Measurements from ENCODE around the gene S100A6. TPM values are rescaled to one million over a fixed set of nuclear protein-coding genes. Genes with fewer than 3 reads are reported as not detected.

The S100A6 gene
- total and polyA plus RNA-seq, 12 donors: 237 to 2,261 (median 309) TPM

- no peak for TF ChIP-seq CTCF (IDR thresholded peaks at IDR 0.05)
- DNase-seq: no peak
- Histone ChIP-seq H3K36me3 (peaks cover 0 to 12% (median 0%) of the 10 kb centered on the region in 9 donors), H3K4me1 (peaks cover 12 to 86% (median 23%) of the 10 kb centered on the region in 9 donors), H3K27ac (peak overlapping the region in 5 of 10 donors; percentile 9 to 84 (median 42)), H3K9me3 (no peaks in the 10 kb centered on the region), H3K4me3 (no peak overlapping the region), H3K27me3 (no peaks in the 10 kb centered on the region)
- intact Hi-C loops (cut with DNase I): no loop called here
- ATAC-seq: no peak
- 75 to 79% methylated on average over 13 of the region's 13 CpGs for WGBS, 2 donors
Observed at GRCh38 chr1:153541641-153542590, 6.1 kb upstream of the S100A6 start.

GRCh38 chr1:153540394-153541361 is 4.9 kb upstream of the S100A6 start, which contains the start of gene S100A5:
TSS of gene S100A5 (minus strand) at chr1:153540934. CDS start at chr1:153540191, 743 bp downstream.
- intact Hi-C loops (cut with DNase I): no loop called here
- no peak for DNase-seq
- WGBS, 2 donors: 83 to 90% methylated on average over 11 of the region's 11 CpGs
- Histone ChIP-seq H3K36me3 (peaks cover 0 to 12% (median 0%) of the 10 kb centered on the region in 9 donors), H3K27ac (peak within 1 kb of the TSS in 6 of 10 donors; percentile 9 to 84 (median 32)), H3K27me3 (no peaks in the 10 kb centered on the region), H3K4me1 (peaks cover 7 to 83% (median 24%) of the 10 kb centered on the region in 9 donors), H3K4me3 (no peak within 1 kb of the TSS), H3K9me3 (no peaks in the 10 kb centered on the region)
- TF ChIP-seq CTCF (IDR thresholded peaks at IDR 0.05): no peak
- no peak for ATAC-seq

GRCh38 chr1:153539395-153540093 is 3.8 kb upstream of the S100A6 start:
- no peaks in the 10 kb centered on the region for H3K27me3 ChIP-seq
- H3K4me1 ChIP-seq: peaks cover 0 to 82% (median 24%) of the 10 kb centered on the region in 9 donors
- ATAC-seq: no peak
- H3K9me3 ChIP-seq: no peaks in the 10 kb centered on the region
- no peak for TF ChIP-seq CTCF (IDR thresholded peaks at IDR 0.05)
- peak overlapping the region in 1 of 10 donors; percentile 84 for H3K27ac ChIP-seq
- WGBS, 2 donors: 87 to 92% methylated on average over 4 of the region's 4 CpGs
- peaks cover 0 to 14% (median 0%) of the 10 kb centered on the region in 9 donors for H3K36me3 ChIP-seq
- DNase-seq: no peak
- intact Hi-C loops (cut with DNase I): loop anchor here in 1 of 10 donors (10.0 kb wide), 1 partner anchor 75 kb away; the partner anchor contains the start of genes S100A14 and S100A16
- no peak overlapping the region for H3K4me3 ChIP-seq

Data from heart right ventricle (tissue), 16 donors.